Measurements from ENCODE around the gene KCNJ5. TPM values are rescaled to one million over a fixed set of nuclear protein-coding genes. Genes with fewer than 3 reads are reported as not detected.

The KCNJ5 gene
- total RNA-seq, 1 donor from 2014 or later, result 1.5 TPM

DNA sequence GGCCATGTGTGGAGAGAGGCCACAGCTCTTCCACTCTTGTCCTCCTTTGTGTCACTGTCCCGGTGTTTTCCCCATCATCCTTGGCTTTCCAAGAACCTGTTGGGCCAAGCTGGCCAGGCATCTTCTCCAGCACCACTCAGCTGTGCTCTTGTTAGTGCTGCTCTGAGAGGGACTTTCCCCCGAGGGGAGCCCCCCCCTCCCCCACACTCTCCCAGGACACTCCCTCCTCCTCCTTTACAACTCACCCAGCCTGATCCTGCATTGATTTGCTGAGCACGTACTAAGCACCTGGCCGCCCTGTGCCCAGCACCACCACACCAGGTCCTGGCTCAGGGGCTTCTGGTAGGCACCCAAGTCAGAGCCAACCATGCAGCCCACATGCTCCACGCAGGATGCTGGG lies 38.3 kb downstream of the KCNJ5 start:
- no peaks in the 10 kb centered on the region for H3K27me3 ChIP-seq
- H3K27ac ChIP-seq, result no peak overlapping the region
- no peaks in the 10 kb centered on the region for H3K4me1 ChIP-seq
- intact Hi-C loops (cut with DNase I), result no loop called here
- H3K4me3 ChIP-seq, result no peak overlapping the region
- TF ChIP-seq, protein P1, sequence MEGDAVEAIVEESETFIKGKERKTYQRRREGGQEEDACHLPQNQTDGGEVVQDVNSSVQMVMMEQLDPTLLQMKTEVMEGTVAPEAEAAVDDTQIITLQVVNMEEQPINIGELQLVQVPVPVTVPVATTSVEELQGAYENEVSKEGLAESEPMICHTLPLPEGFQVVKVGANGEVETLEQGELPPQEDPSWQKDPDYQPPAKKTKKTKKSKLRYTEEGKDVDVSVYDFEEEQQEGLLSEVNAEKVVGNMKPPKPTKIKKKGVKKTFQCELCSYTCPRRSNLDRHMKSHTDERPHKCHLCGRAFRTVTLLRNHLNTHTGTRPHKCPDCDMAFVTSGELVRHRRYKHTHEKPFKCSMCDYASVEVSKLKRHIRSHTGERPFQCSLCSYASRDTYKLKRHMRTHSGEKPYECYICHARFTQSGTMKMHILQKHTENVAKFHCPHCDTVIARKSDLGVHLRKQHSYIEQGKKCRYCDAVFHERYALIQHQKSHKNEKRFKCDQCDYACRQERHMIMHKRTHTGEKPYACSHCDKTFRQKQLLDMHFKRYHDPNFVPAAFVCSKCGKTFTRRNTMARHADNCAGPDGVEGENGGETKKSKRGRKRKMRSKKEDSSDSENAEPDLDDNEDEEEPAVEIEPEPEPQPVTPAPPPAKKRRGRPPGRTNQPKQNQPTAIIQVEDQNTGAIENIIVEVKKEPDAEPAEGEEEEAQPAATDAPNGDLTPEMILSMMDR (IDR thresholded peaks at IDR 0.05), result no peak
- no peak for TF ChIP-seq POLR2AphosphoS5 (IDR thresholded peaks at IDR 0.05; ENCODE audit: insufficient read depth in 1 of 2, low read depth in 1 of 2)
- no peak for TF ChIP-seq POLR2A (IDR thresholded peaks at IDR 0.05)
- no peak for DNase-seq (ENCODE audit: extremely low spot score in 2 of 2)
- H3K36me3 ChIP-seq, result no peaks in the 10 kb centered on the region
- H3K9me3 ChIP-seq, result no peaks in the 10 kb centered on the region

DNA sequence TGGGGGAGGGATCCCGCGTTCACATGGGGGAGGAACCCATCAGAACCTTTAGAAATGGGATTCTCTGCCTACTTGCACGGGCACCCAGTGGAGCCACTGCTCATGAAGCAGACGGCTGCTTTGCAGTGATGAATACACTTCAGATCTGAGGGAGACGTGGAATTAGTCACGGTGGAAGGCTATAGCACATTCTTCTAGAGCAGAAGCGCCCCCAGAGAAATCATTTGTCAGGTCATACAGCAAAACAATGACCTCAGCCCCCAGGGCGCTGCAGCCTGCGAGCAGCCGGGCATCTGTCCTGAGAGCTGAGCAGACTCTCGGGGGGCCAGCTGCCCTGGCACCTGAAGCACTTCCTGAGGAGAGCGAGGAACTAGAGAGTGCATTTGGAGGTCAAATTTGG lies 38.8 kb downstream of the KCNJ5 start:
- Histone ChIP-seq H3K9me3 (no peaks in the 10 kb centered on the region), H3K4me1 (no peaks in the 10 kb centered on the region), H3K36me3 (no peaks in the 10 kb centered on the region), H3K4me3 (no peak overlapping the region), H3K27me3 (no peaks in the 10 kb centered on the region), H3K27ac (no peak overlapping the region)
- intact Hi-C loops (cut with DNase I), result no loop called here
- TF ChIP-seq POLR2AphosphoS5 (IDR thresholded peaks at IDR 0.05; ENCODE audit: insufficient read depth in 1 of 2, low read depth in 1 of 2) (no peak), POLR2A (IDR thresholded peaks at IDR 0.05) (no peak)
- TF ChIP-seq, protein P1 (IDR thresholded peaks at IDR 0.05), result no peak
- no peak for DNase-seq (ENCODE audit: extremely low spot score in 2 of 2)

DNA sequence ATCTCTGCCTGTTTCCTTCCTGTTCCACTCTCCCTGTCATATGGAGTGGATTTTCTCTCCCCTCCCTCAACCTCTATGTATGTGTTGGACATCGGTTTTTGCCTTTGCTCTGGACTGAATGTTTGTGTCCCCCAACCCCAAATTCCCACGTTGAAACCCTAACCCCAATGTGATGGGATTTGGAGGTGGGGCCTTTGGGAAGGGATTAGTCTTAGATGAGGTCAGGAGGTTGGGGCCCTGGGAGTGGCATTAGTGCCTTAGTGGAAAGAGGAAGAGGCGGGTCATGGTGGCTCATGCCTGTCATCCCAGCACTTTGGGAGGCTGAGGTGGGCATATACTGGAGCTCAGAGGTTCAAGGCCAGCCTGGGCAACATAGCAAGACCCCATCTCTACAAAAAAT lies 39.9 kb downstream of the KCNJ5 start:
- Histone ChIP-seq H3K36me3 (no peaks in the 10 kb centered on the region), H3K4me3 (no peak overlapping the region), H3K27me3 (no peaks in the 10 kb centered on the region), H3K9me3 (no peaks in the 10 kb centered on the region), H3K27ac (no peak overlapping the region), H3K4me1 (no peaks in the 10 kb centered on the region)
- intact Hi-C loops (cut with DNase I), result no loop called here
- no peak for DNase-seq (ENCODE audit: extremely low spot score in 2 of 2)
- TF ChIP-seq, protein P1 (IDR thresholded peaks at IDR 0.05), result no peak
- TF ChIP-seq POLR2AphosphoS5 (IDR thresholded peaks at IDR 0.05; ENCODE audit: insufficient read depth in 1 of 2, low read depth in 1 of 2) (no peak), POLR2A (IDR thresholded peaks at IDR 0.05) (no peak)

DNA sequence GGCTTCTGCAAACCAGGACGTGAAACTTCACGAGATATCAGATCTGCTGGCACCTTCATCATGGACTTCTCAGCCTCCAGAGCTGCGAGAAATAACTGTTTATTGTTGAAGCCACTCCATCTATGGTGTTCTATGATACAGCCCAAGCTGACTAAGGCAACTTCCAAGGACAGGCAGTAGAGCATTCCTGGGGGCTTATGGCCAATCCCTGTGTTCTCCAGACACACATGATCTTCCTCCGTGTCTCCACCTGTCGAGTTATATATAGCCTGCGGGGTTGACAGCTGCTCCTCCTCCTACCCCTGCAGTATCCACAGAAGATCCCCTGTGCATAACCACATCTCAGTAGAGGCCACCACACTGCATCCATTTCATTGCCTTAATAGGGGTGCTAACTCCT lies 40.5 kb downstream of the KCNJ5 start:
- no peaks in the 10 kb centered on the region for H3K27me3 ChIP-seq
- intact Hi-C loops (cut with DNase I), result no loop called here
- TF ChIP-seq POLR2A (IDR thresholded peaks at IDR 0.05) (no peak), POLR2AphosphoS5 (IDR thresholded peaks at IDR 0.05; ENCODE audit: insufficient read depth in 1 of 2, low read depth in 1 of 2) (no peak)
- TF ChIP-seq, protein P1 (IDR thresholded peaks at IDR 0.05), result no peak

DNA sequence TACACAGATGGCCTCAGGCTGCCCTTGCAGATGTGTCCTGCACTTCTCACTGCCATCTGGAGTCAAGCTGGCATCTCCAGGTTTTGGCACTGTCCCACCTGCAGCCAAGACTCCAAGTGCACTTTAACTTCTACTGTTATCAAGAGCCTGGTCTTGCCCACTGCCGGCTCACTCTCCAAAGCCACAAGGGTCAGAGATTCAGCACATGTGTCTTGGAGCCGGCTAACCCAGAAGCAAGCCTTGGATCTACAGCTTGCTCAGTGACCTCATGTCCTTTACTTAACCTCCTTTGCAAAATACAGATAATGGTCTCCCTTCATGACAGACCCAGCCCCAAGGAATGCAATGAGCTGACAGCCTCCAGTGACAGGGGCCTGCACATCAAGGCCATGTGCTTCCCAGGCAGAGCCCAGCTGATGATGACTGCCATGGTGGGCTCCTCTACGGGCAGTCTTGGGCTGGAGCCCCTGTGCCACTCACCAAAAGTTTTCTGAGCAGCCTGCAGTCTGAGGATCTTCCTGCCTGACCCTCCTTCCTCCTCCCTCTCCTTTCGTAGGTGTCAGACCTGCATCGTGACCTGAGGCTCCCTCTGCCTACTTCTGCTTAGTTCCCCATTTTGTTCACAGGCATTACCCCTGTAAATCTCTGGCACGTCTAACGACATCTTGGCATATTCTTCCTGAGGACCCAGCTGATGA lies 42.5 kb downstream of the KCNJ5 start:
- intact Hi-C loops (cut with DNase I), result no loop called here
- no peak for DNase-seq (ENCODE audit: extremely low spot score in 2 of 2)
- Histone ChIP-seq H3K4me1 (peaks cover 5% of the 10 kb centered on the region), H3K27ac (no peak overlapping the region), H3K4me3 (no peak overlapping the region), H3K9me3 (no peaks in the 10 kb centered on the region), H3K27me3 (no peaks in the 10 kb centered on the region), H3K36me3 (no peaks in the 10 kb centered on the region)
- TF ChIP-seq POLR2AphosphoS5 (IDR thresholded peaks at IDR 0.05; ENCODE audit: insufficient read depth in 1 of 2, low read depth in 1 of 2), result no peak
- no peak for TF ChIP-seq POLR2A (IDR thresholded peaks at IDR 0.05)
- TF ChIP-seq, protein P1 (IDR thresholded peaks at IDR 0.05), result no peak

More for the DNA sequence above, 40.5 kb downstream of the KCNJ5 start:
- no peak overlapping the region for H3K27ac ChIP-seq
- no peak overlapping the region for H3K4me3 ChIP-seq
- no peaks in the 10 kb centered on the region for H3K4me1 ChIP-seq
- no peak for DNase-seq (ENCODE audit: extremely low spot score in 2 of 2)
- H3K36me3 ChIP-seq, result no peaks in the 10 kb centered on the region
- H3K9me3 ChIP-seq, result no peaks in the 10 kb centered on the region

Data from vagina (tissue), 2 donors.